IPS DF 6.9 (cell line): ENCODE measurements around the gene EEFSEC.
"Not testable (repeated sequence)": the region's sequence is repeated elsewhere in the genome, so short reads cannot be mapped to it uniquely, and the experiment has no call there.

Experiments
- DNase-seq: peaks from one replicate; pipeline ENCODE4 v3.0.0-alpha.2; 2013; ENCODE audit warnings: low read depth, low spot score
- H3K27ac ChIP-seq: one replicate; pipeline ENCODE4 v1.5.1; 2013; ENCODE audit warnings: low read length, control low read depth
- H3K27me3 ChIP-seq: 2 replicates; pipeline ENCODE4 v1.6.1; 2013; ENCODE audit warnings: mild to moderate bottlenecking, low read length; ENCODE audit not compliant: control insufficient read depth, insufficient read depth
- H3K36me3 ChIP-seq: 2 replicates; pipeline ENCODE4 v1.6.1; 2013; ENCODE audit warnings: low read length; ENCODE audit not compliant: control insufficient read depth, insufficient read depth
- H3K4me1 ChIP-seq: 2 replicates; pipeline ENCODE4 v1.6.1; 2013; ENCODE audit warnings: low read length; ENCODE audit not compliant: control insufficient read depth, insufficient read depth
- H3K4me3 ChIP-seq: 2 replicates; pipeline ENCODE4 v1.5.1; 2013; ENCODE audit warnings: mild to moderate bottlenecking, low read length
- H3K9me3 ChIP-seq: 2 replicates; pipeline ENCODE4 v1.6.1; 2013; ENCODE audit warnings: low read length, inconsistent platforms; ENCODE audit not compliant: control insufficient read depth, insufficient read depth
- WGBS: extraction: QIAGEN DNeasy Blood & Tissue Kit; methylation state at CpG from one replicate; pipeline ENCODE4 v1.1.7; 2013; ENCODE audit warnings: mixed read lengths, missing lambda C conversion rate; ENCODE audit not compliant: insufficient read length, insufficient coverage; 5-methylcytosine and 5-hydroxymethylcytosine counted together

EEFSEC gene

DNA sequence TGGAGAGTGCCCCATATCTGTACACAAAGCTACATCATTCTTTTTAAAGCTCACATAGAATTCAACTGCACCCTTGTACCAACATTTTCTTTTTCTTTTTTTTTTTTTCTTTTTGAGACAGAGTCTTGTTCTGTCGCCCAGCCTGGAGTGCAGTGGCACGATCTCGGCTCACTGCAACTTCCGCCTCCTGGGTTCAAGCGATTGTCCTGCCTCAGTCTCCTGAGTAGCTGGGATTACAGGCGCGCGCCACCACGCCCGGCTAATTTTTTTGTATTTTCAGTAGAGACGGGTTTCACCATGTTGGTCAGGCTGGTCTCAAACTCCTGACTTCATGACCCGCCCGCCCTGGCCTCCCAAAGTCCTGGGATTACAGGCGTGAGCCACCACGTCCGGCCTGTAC, 1.1 kb downstream of the EEFSEC start:
- H3K4me3 ChIP-seq, H3K27ac ChIP-seq, H3K4me1 ChIP-seq, H3K9me3 ChIP-seq, H3K36me3 ChIP-seq, H3K27me3 ChIP-seq, DNase-seq: not testable (repeated sequence)
- no CpG with 5 or more reads among the region's 16 CpGs for WGBS

DNA sequence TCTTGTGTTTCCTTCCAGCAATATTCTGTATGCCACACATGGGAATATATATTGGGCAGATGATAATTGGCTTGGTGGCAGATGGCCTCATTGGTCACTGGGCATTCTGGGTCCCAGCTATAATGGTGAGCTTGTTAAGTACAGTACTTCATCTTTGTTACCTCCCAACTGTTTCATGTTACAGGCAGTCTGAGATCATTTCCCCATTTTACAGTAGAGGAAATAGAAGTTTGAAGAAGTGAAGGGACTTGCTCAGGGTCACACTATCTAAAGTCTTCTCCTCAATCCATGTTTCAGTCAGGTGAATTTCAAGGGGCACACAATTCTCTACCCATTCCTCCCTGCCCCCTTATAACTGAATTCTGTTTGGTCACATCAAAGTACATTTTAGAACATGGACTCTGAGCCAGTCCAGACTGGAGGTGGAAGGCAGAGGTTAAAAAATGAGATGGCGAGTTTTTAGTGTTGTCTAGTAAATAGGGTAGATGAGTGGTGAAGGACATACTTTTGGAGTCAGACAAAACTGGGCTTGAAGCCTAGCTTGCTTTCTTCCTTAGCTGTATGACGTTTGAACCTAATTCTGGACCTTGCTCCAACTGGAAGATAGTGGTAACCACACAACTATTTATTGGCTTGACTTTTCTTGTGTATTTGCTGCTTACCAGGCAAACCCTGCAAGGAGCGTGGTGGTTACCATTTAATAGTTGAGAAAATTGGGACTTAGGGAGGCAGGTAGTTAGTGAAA, 2.5 kb downstream of the EEFSEC start:
- H3K4me1 ChIP-seq = no peaks in the 10 kb centered on the region
- H3K27me3 ChIP-seq = no peaks in the 10 kb centered on the region
- DNase-seq = no peak
- H3K9me3 ChIP-seq = no peaks in the 10 kb centered on the region
- H3K27ac ChIP-seq = no peak overlapping the region
- 100% methylated on average over 1 of the region's 3 CpGs for WGBS
- no peaks in the 10 kb centered on the region for H3K36me3 ChIP-seq
- H3K4me3 ChIP-seq = no peak overlapping the region

- Histone ChIP-seq H3K27ac (no peak overlapping the region), H3K9me3 (no peaks in the 10 kb centered on the region), H3K36me3 (no peaks in the 10 kb centered on the region), H3K27me3 (no peaks in the 10 kb centered on the region), H3K4me3 (no peak overlapping the region), H3K4me1 (no peaks in the 10 kb centered on the region)
- no peak for DNase-seq
- no CpG with 5 or more reads among the region's 5 CpGs for WGBS
Measured at GRCh38 chr3:128160661-128161060, 7.4 kb downstream of the EEFSEC start.

- no CpG with 5 or more reads among the region's 5 CpGs for WGBS
- no peaks in the 10 kb centered on the region for H3K27me3 ChIP-seq
- no peaks in the 10 kb centered on the region for H3K36me3 ChIP-seq
- no peaks in the 10 kb centered on the region; the same call in 1 of the 2 replicates for H3K9me3 ChIP-seq
- DNase-seq = no peak
- H3K4me1 ChIP-seq = peaks cover 3% of the 10 kb centered on the region; the same call in 1 of the 2 replicates
- no peak overlapping the region for H3K27ac ChIP-seq
- H3K4me3 ChIP-seq = no peak overlapping the region
Measured at GRCh38 chr3:128163432-128163831, 10.2 kb downstream of the EEFSEC start.

- DNase-seq = no peak
- Histone ChIP-seq H3K4me1 (peaks cover 3% of the 10 kb centered on the region; the same call in 1 of the 2 replicates), H3K9me3 (no peaks in the 10 kb centered on the region; the same call in 1 of the 2 replicates), H3K4me3 (no peak overlapping the region), H3K27me3 (no peaks in the 10 kb centered on the region), H3K27ac (no peak overlapping the region), H3K36me3 (no peaks in the 10 kb centered on the region)
- WGBS = no CpG with 5 or more reads among the region's 5 CpGs
Measured at GRCh38 chr3:128166971-128167453, 13.7 kb downstream of the EEFSEC start.

DNA sequence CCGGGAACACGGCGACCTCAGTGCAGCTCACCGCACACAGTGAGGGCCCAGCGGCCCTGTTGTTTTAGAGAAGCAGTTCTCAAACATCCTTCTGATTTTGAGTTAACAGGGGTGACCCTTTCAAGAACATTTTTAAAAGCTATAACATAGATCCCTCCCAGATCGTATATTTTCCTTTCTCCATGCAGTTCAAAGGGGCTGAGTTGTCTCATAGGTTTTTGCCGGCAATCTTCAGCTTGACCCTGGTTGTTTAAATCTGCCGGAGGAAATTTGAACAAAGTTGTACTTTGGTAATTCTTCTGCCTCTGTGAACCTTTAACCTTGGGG, 14.3 kb downstream of the EEFSEC start:
- H3K36me3 ChIP-seq = no peaks in the 10 kb centered on the region
- H3K27me3 ChIP-seq = no peaks in the 10 kb centered on the region
- WGBS = no CpG with 5 or more reads among the region's 8 CpGs
- H3K27ac ChIP-seq = no peak overlapping the region
- H3K4me1 ChIP-seq = peaks cover 3% of the 10 kb centered on the region; the same call in 1 of the 2 replicates
- no peak for DNase-seq
- H3K9me3 ChIP-seq = no peaks in the 10 kb centered on the region; the same call in 1 of the 2 replicates
- no peak overlapping the region for H3K4me3 ChIP-seq

GRCh38 chr3:128167973-128168674, 14.8 kb downstream of the EEFSEC start:
- no peaks in the 10 kb centered on the region for H3K36me3 ChIP-seq
- H3K9me3 ChIP-seq = no peaks in the 10 kb centered on the region; the same call in 1 of the 2 replicates
- H3K4me1 ChIP-seq = peaks cover 3% of the 10 kb centered on the region; the same call in 1 of the 2 replicates
- no peak for DNase-seq
- H3K4me3 ChIP-seq = no peak overlapping the region
- no CpG with 5 or more reads among the region's 5 CpGs for WGBS
- no peaks in the 10 kb centered on the region for H3K27me3 ChIP-seq
- H3K27ac ChIP-seq = no peak overlapping the region

DNA sequence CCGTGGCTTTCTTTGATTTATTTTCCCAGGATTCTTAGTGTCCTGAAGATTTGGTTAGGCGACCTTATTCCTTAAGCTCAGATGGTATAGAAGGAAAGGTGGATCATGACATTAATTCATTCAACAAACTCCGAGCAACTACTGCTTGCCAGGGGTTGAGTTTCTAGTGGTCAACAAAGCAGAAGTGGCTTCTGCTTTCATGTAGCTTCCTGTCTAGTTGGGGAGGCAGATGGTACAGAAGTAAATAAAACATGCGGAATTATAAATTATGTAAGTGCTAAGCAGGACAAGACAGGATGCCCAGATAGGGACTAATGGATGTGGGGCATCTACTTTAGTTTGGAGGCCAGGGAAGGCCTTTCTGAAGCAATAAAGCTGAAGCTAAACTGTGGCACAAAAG, 15.6 kb downstream of the EEFSEC start:
- H3K4me1 ChIP-seq = peaks cover 4% of the 10 kb centered on the region; the same call in 1 of the 2 replicates
- no peaks in the 10 kb centered on the region for H3K36me3 ChIP-seq
- no peak for DNase-seq
- H3K27me3 ChIP-seq = no peaks in the 10 kb centered on the region
- no peak overlapping the region for H3K27ac ChIP-seq
- H3K9me3 ChIP-seq = no peaks in the 10 kb centered on the region; the same call in 1 of the 2 replicates
- no CpG with 5 or more reads among the region's 4 CpGs for WGBS
- H3K4me3 ChIP-seq = no peak overlapping the region

DNA sequence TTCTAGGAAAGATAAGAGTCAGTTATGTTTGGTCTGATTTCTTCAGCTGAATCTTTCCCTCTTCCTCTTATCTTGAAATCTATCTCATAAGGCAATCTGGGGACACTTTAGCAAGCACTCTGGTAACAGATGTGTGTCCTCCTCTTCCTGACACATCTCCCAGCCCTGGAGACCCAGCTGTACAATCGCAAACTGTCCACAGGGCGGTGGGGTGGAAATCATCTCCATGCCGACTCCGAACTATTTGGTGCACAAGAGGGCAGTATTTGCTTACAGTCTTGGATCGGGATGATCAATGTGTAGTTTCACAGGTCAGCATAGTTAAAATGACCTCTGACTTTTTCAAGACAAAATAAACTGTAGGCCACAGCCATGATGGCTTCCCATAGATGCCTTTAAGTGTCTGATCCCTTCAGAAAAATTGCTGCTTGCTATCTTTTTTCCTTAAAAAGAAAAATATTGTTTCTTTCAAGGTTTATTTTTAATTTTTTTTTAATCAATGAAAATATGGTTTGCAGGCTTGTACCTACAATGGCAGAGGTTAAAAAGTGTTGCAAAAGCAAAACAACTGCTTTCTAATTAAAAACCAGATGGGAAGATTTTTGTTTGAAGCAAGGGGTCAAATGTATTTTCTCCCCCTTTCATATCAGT, 17.7 kb downstream of the EEFSEC start:
- Histone ChIP-seq H3K4me1 (peaks cover 7% of the 10 kb centered on the region; the same call in 1 of the 2 replicates), H3K4me3 (no peak overlapping the region), H3K27ac (no peak overlapping the region), H3K36me3 (no peaks in the 10 kb centered on the region), H3K27me3 (no peaks in the 10 kb centered on the region), H3K9me3 (no peaks in the 10 kb centered on the region; the same call in 1 of the 2 replicates)
- peak; percentile 41 for DNase-seq
- no CpG with 5 or more reads among the region's 5 CpGs for WGBS

DNA sequence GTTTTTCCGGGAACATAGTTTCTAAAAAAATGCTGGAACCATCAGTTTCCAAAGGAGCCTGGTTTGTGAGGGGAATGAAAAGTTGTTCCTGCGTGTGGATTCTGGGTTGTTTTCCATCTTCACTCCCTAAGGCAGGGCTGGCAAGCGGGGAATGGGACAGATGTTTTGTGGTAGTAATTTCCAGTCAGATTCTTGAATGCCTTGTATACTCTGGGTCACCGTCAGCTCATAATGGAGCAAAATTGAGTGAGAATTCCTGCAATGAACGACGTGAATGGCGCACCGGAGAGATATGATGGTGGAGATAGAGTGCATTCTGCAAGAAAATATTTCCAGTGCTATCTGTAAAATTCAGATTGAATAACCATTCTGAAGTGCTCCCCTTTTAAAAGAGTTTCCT, 19.9 kb downstream of the EEFSEC start:
- no CpG with 5 or more reads among the region's 8 CpGs for WGBS
- Histone ChIP-seq H3K9me3 (no peaks in the 10 kb centered on the region), H3K27me3 (no peaks in the 10 kb centered on the region), H3K4me3 (no peak overlapping the region), H3K36me3 (no peaks in the 10 kb centered on the region), H3K4me1 (peaks cover 4% of the 10 kb centered on the region; the same call in 1 of the 2 replicates), H3K27ac (no peak overlapping the region)
- no peak for DNase-seq
